MM.1S (cell line): ENCODE measurements around the gene EFR3B.

Source experiments
- EZH2 ChIP-seq: fragments of 300-600 bp; sonication (generic); optimal IDR thresholded peaks from 2 replicates; pipeline ENCODE3; 2017; ENCODE audit warnings: low read depth, mild to moderate bottlenecking, antibody characterized with exemption, low read length, mixed read lengths
- EZH2phosphoT487 ChIP-seq: fragments of 300-600 bp; sonication (generic); IDR thresholded peaks from 2 replicates; pipeline ENCODE4 v1.6.1; 2018; ENCODE audit warnings: antibody characterized with exemption, low read length
- TF ChIP-seq, protein P1 (sequence below): fragments of 300-600 bp; sonication (generic); IDR thresholded peaks from 2 replicates; pipeline ENCODE4 v1.5.1; 2016; ENCODE audit warnings: antibody characterized with exemption, low read length, mixed read lengths

- TF ChIP-seq, protein P1, sequence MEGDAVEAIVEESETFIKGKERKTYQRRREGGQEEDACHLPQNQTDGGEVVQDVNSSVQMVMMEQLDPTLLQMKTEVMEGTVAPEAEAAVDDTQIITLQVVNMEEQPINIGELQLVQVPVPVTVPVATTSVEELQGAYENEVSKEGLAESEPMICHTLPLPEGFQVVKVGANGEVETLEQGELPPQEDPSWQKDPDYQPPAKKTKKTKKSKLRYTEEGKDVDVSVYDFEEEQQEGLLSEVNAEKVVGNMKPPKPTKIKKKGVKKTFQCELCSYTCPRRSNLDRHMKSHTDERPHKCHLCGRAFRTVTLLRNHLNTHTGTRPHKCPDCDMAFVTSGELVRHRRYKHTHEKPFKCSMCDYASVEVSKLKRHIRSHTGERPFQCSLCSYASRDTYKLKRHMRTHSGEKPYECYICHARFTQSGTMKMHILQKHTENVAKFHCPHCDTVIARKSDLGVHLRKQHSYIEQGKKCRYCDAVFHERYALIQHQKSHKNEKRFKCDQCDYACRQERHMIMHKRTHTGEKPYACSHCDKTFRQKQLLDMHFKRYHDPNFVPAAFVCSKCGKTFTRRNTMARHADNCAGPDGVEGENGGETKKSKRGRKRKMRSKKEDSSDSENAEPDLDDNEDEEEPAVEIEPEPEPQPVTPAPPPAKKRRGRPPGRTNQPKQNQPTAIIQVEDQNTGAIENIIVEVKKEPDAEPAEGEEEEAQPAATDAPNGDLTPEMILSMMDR, result no peak
- no peak for TF ChIP-seq EZH2
- no peak for TF ChIP-seq EZH2phosphoT487
These were observed 109.8 kb downstream of the EFR3B start for GRCh38 chr2:25151718-25152117.
